GM12878 (cell line): ENCODE measurements around the gene PPP1R14D. TPM values are rescaled to one million over a fixed set of nuclear protein-coding genes. Genes with fewer than 3 reads are reported as not detected.

ENCODE experiments used
- BACH1 ChIP-seq: fragments of 450-650 bp; IDR thresholded peaks from 2 replicates; pipeline ENCODE4 v1.6.1; 2017; ENCODE audit warnings: mild to moderate bottlenecking, borderline replicate concordance
- BHLHE40 ChIP-seq, 2 experiments: fragments of 450-650 bp in 1 of 2; IDR thresholded peaks; 2 replicates each; pipeline ENCODE4 v1.6.1; 2011 to 2017; ENCODE audit warnings: low read depth in 2 of 2, borderline replicate concordance in 1 of 2, improper control_type of control experiment in 1 of 2, low read length in 1 of 2, mild to moderate bottlenecking in 1 of 2
- CHD1 ChIP-seq: IDR thresholded peaks from 2 replicates; pipeline ENCODE4 v1.6.1; 2012; ENCODE audit warnings: low read depth, low read length, improper control_type of control experiment
- GATAD2B ChIP-seq: fragments of 450-650 bp; conservative IDR thresholded peaks from 2 replicates; pipeline ENCODE4 v1.6.1; 2017; ENCODE audit warnings: low read depth, mild to moderate bottlenecking, moderate library complexity
- HDGF ChIP-seq: fragments of 450-650 bp; IDR thresholded peaks from 2 replicates; pipeline ENCODE4 v1.6.1; 2016; ENCODE audit warnings: antibody characterized with exemption
- MYC ChIP-seq: IDR thresholded peaks from 2 replicates; pipeline ENCODE4 v1.6.1; 2011; ENCODE audit warnings: mild to moderate bottlenecking, low read length, moderate library complexity, inconsistent platforms; ENCODE audit not compliant: insufficient read depth, insufficient replicate concordance, insufficient read length, severe bottlenecking
- RAD21 ChIP-seq: IDR thresholded peaks from 2 replicates; pipeline ENCODE4 v1.6.1; 2011; ENCODE audit warnings: mild to moderate bottlenecking, low read depth, low read length, moderate library complexity; ENCODE audit not compliant: insufficient read depth
- RBBP5 ChIP-seq: fragments of 200-600 bp; sonication (generic); conservative IDR thresholded peaks from 2 replicates; pipeline ENCODE4 v1.6.1; 2016
- SREBF1 ChIP-seq: IDR thresholded peaks from 2 replicates; pipeline ENCODE4 v1.6.1; 2012; ENCODE audit warnings: mild to moderate bottlenecking, low read length
- TAF1 ChIP-seq: IDR thresholded peaks from 2 replicates; pipeline ENCODE4 v1.6.1; 2011; ENCODE audit warnings: mild to moderate bottlenecking, low read depth, low read length, borderline replicate concordance
- polyA plus RNA-seq, 11 experiments: library from polyadenylated mRNA; depleted of rRNA in 4 of 11; unstranded in 6 of 11; stranded (reverse) in 5 of 11; fragments of >200 nt; fragmentation: Nextera tagmentation in 4 of 11; fragmentation: Illumina TruSeq in 1 of 11; extraction: Ambion mirVana in 4 of 11; extraction: Trizol in 1 of 11; gene quantifications; 1 replicate in 1 of 11; 2 replicates in 10 of 11; pipeline versions ENCODE4 v1.2.1 to v1.2.3, GENCODE V29; 2011 to 2016; ENCODE audit warnings: inconsistent platforms in 2 of 11, missing spikeins in 2 of 11, low read depth in 1 of 11
- total RNA-seq, 4 experiments: library from RNA; depleted of rRNA in 3 of 4; stranded (reverse); fragments of >200 nt in 3 of 4; fragmentation: Illumina TruSeq in 1 of 4; extraction: Trizol in 1 of 4; gene quantifications; 2 replicates each; pipeline versions ENCODE4 v1.2.1 to v1.2.3, GENCODE V29; 2013 to 2021
- TF ChIP-seq, protein P1 (sequence below): fragments of 450-650 bp; conservative IDR thresholded peaks from 2 replicates; pipeline ENCODE4 v1.6.1; 2017; ENCODE audit warnings: mild to moderate bottlenecking, moderate library complexity
- TF ChIP-seq, protein P2 (sequence below): fragments of 450-650 bp; IDR thresholded peaks from 2 replicates; pipeline ENCODE4 v1.6.1; 2017; ENCODE audit warnings: mild to moderate bottlenecking, moderate library complexity
- TF ChIP-seq, protein P3 (sequence below): IDR thresholded peaks from 2 replicates; pipeline ENCODE4 v1.6.1; 2012; ENCODE audit warnings: mild to moderate bottlenecking, low read depth, low read length
- TF ChIP-seq, protein P4 (sequence below): fragments of 450-650 bp; IDR thresholded peaks from 2 replicates; pipeline ENCODE4 v1.6.1; 2017; ENCODE audit warnings: mild to moderate bottlenecking
- TF ChIP-seq, protein P5 (sequence below): fragments of 450-650 bp; IDR thresholded peaks from 2 replicates; pipeline ENCODE4 v1.6.1; 2016; ENCODE audit warnings: mild to moderate bottlenecking

The PPP1R14D gene
- total and polyA plus RNA-seq, 10 of the 15 experiments (the other 5 are each of a cell fraction or from before 2014, with no cell fraction given) = 0.10 TPM; not detected in 9

DNA sequence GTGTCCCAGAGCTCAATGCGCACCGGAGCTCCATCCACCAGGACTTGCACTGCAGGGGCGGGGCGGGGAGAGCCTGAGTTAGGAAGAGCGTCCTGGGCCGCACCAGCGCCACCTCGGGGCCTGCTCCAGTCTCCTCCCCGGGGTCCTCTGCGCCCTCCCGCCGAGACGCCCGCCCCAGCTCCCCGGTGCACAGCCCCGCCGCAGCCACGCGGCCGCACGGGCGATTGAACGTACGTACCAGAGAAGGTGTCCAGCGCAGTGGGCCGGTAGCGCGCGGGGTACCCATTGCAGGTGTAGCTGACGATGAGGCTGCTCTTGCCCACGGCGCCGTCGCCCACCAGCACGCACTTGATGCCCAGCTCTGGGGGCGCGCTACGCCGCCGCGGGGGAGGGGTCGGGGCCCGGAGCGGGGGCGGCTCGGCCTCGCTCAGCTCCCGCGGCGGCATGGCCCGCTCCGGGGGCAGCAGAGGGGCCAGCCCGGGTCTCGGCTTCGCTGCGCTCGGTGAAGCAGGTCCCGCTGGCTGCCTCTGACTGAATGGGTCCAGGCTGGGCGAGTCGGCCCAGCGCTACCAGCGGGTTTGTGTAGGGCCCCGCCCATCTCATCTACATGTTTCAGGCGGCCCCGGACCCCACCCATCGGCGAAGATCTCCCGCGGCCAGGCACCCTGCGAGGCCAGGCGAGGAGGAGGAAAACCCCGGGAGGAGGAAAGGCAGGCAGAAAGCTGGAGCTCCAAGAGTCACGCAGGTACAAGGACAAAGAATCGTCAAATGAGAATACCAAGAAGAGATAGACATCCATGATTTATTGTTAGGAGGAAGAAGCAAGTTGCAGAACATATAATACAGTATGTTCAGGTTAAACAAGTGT, 45.4 kb upstream of the PPP1R14D start, which contains the start of gene RHOV (continued):
- TF ChIP-seq, protein P1, sequence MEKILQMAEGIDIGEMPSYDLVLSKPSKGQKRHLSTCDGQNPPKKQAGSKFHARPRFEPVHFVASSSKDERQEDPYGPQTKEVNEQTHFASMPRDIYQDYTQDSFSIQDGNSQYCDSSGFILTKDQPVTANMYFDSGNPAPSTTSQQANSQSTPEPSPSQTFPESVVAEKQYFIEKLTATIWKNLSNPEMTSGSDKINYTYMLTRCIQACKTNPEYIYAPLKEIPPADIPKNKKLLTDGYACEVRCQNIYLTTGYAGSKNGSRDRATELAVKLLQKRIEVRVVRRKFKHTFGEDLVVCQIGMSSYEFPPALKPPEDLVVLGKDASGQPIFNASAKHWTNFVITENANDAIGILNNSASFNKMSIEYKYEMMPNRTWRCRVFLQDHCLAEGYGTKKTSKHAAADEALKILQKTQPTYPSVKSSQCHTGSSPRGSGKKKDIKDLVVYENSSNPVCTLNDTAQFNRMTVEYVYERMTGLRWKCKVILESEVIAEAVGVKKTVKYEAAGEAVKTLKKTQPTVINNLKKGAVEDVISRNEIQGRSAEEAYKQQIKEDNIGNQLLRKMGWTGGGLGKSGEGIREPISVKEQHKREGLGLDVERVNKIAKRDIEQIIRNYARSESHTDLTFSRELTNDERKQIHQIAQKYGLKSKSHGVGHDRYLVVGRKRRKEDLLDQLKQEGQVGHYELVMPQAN = peak; percentile 77; the same call in 1 of the 2 replicates
- TF ChIP-seq, protein P2, sequence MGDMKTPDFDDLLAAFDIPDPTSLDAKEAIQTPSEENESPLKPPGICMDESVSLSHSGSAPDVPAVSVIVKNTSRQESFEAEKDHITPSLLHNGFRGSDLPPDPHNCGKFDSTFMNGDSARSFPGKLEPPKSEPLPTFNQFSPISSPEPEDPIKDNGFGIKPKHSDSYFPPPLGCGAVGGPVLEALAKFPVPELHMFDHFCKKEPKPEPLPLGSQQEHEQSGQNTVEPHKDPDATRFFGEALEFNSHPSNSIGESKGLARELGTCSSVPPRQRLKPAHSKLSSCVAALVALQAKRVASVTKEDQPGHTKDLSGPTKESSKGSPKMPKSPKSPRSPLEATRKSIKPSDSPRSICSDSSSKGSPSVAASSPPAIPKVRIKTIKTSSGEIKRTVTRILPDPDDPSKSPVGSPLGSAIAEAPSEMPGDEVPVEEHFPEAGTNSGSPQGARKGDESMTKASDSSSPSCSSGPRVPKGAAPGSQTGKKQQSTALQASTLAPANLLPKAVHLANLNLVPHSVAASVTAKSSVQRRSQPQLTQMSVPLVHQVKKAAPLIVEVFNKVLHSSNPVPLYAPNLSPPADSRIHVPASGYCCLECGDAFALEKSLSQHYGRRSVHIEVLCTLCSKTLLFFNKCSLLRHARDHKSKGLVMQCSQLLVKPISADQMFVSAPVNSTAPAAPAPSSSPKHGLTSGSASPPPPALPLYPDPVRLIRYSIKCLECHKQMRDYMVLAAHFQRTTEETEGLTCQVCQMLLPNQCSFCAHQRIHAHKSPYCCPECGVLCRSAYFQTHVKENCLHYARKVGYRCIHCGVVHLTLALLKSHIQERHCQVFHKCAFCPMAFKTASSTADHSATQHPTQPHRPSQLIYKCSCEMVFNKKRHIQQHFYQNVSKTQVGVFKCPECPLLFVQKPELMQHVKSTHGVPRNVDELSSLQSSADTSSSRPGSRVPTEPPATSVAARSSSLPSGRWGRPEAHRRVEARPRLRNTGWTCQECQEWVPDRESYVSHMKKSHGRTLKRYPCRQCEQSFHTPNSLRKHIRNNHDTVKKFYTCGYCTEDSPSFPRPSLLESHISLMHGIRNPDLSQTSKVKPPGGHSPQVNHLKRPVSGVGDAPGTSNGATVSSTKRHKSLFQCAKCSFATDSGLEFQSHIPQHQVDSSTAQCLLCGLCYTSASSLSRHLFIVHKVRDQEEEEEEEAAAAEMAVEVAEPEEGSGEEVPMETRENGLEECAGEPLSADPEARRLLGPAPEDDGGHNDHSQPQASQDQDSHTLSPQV = 0 out of 2 replicates have a peak, but pooled peaks have one; percentile 23
- TF ChIP-seq BACH1 (no peak; the same call in 1 of the 2 replicates), TAF1 (peak; percentile 78), HDGF (0 out of 2 replicates have a peak, but pooled peaks have one; percentile 19), MYC (peak; percentile 61), GATAD2B (peak; percentile 88), BHLHE40 (IDR thresholded peaks at IDR 0.05; ENCODE audit: borderline replicate concordance in 1 of 2, low read depth in 2 of 2, low read length in 1 of 2) (peak; percentile 23 to 77; a peak in 2 of 4 replicates), RBBP5 (no peak), CHD1 (no peak), RAD21 (peak; percentile 32; the same call in 1 of the 2 replicates), SREBF1 (no peak)
- TF ChIP-seq, protein P3, sequence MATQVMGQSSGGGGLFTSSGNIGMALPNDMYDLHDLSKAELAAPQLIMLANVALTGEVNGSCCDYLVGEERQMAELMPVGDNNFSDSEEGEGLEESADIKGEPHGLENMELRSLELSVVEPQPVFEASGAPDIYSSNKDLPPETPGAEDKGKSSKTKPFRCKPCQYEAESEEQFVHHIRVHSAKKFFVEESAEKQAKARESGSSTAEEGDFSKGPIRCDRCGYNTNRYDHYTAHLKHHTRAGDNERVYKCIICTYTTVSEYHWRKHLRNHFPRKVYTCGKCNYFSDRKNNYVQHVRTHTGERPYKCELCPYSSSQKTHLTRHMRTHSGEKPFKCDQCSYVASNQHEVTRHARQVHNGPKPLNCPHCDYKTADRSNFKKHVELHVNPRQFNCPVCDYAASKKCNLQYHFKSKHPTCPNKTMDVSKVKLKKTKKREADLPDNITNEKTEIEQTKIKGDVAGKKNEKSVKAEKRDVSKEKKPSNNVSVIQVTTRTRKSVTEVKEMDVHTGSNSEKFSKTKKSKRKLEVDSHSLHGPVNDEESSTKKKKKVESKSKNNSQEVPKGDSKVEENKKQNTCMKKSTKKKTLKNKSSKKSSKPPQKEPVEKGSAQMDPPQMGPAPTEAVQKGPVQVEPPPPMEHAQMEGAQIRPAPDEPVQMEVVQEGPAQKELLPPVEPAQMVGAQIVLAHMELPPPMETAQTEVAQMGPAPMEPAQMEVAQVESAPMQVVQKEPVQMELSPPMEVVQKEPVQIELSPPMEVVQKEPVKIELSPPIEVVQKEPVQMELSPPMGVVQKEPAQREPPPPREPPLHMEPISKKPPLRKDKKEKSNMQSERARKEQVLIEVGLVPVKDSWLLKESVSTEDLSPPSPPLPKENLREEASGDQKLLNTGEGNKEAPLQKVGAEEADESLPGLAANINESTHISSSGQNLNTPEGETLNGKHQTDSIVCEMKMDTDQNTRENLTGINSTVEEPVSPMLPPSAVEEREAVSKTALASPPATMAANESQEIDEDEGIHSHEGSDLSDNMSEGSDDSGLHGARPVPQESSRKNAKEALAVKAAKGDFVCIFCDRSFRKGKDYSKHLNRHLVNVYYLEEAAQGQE = no peak
- TF ChIP-seq, protein P4, sequence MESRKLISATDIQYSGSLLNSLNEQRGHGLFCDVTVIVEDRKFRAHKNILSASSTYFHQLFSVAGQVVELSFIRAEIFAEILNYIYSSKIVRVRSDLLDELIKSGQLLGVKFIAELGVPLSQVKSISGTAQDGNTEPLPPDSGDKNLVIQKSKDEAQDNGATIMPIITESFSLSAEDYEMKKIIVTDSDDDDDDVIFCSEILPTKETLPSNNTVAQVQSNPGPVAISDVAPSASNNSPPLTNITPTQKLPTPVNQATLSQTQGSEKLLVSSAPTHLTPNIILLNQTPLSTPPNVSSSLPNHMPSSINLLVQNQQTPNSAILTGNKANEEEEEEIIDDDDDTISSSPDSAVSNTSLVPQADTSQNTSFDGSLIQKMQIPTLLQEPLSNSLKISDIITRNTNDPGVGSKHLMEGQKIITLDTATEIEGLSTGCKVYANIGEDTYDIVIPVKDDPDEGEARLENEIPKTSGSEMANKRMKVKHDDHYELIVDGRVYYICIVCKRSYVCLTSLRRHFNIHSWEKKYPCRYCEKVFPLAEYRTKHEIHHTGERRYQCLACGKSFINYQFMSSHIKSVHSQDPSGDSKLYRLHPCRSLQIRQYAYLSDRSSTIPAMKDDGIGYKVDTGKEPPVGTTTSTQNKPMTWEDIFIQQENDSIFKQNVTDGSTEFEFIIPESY = no peak
- TF ChIP-seq, protein P5, sequence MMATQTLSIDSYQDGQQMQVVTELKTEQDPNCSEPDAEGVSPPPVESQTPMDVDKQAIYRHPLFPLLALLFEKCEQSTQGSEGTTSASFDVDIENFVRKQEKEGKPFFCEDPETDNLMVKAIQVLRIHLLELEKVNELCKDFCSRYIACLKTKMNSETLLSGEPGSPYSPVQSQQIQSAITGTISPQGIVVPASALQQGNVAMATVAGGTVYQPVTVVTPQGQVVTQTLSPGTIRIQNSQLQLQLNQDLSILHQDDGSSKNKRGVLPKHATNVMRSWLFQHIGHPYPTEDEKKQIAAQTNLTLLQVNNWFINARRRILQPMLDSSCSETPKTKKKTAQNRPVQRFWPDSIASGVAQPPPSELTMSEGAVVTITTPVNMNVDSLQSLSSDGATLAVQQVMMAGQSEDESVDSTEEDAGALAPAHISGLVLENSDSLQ = 0 out of 2 replicates have a peak, but pooled peaks have one; percentile 33
